HFF-Myc (cell line): Measurements from ENCODE around the gene HMGCS2.

Experiments
- DNase-seq: peaks from one replicate; pipeline ENCODE4 v3.0.0-alpha.2; 2011; ENCODE audit warnings: low read depth; ENCODE audit errors: extremely low read depth
- H3K4me3 ChIP-seq: replicated peaks from 2 replicates; pipeline ENCODE4 v1.5.1; 2011; ENCODE audit warnings: low read depth, mild to moderate bottlenecking, control low read depth, low read length
- TF ChIP-seq, protein P1 (sequence below): IDR thresholded peaks from 2 replicates; pipeline ENCODE4 v1.5.1; 2012; ENCODE audit warnings: mild to moderate bottlenecking, low read depth, low read length, control low read depth; ENCODE audit errors: missing control alignments

HMGCS2 gene

DNA sequence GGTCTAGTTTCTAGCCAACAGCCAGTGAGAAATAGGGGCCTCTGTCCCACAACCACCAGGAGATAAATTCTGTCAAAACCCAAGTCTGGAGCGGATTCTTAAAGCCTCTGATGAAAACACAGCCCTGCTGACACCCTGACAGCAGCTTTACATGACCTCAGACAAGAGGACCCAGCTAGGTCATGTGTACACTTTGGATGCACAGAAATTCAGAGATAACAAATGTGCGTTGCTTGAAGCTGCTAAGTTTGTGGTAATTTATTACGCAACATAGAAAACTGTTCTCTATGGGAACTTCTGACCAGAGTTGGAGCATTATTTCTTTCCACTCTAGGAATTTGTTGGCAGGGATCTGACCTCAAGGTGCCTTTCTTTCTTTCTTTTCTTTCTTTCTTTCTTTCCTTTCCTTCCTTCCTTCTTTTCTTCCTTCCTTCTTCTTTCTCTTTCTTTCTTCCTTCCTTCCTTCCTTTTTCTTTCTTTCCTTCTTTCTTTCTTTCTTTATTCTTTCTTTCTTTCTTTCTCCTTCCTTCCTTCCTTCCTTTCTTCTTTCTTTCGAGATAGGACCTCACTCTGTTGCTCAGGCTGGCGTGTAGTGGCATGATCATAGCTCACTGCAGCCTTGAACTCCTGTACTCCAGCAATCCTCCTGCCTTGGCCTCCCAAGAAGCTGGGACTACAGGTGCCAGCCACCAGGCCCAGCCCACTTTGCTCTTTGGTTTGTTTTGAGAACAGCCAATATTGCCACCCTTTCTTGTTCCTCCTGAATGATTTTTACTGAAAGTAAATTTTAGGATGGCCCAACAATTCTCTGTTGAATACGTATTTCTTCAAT, 14.9 kb upstream of the HMGCS2 start:
- no peak overlapping the region for H3K4me3 ChIP-seq
- DNase-seq = no peak
- TF ChIP-seq, protein P1, sequence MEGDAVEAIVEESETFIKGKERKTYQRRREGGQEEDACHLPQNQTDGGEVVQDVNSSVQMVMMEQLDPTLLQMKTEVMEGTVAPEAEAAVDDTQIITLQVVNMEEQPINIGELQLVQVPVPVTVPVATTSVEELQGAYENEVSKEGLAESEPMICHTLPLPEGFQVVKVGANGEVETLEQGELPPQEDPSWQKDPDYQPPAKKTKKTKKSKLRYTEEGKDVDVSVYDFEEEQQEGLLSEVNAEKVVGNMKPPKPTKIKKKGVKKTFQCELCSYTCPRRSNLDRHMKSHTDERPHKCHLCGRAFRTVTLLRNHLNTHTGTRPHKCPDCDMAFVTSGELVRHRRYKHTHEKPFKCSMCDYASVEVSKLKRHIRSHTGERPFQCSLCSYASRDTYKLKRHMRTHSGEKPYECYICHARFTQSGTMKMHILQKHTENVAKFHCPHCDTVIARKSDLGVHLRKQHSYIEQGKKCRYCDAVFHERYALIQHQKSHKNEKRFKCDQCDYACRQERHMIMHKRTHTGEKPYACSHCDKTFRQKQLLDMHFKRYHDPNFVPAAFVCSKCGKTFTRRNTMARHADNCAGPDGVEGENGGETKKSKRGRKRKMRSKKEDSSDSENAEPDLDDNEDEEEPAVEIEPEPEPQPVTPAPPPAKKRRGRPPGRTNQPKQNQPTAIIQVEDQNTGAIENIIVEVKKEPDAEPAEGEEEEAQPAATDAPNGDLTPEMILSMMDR = no peak

DNA sequence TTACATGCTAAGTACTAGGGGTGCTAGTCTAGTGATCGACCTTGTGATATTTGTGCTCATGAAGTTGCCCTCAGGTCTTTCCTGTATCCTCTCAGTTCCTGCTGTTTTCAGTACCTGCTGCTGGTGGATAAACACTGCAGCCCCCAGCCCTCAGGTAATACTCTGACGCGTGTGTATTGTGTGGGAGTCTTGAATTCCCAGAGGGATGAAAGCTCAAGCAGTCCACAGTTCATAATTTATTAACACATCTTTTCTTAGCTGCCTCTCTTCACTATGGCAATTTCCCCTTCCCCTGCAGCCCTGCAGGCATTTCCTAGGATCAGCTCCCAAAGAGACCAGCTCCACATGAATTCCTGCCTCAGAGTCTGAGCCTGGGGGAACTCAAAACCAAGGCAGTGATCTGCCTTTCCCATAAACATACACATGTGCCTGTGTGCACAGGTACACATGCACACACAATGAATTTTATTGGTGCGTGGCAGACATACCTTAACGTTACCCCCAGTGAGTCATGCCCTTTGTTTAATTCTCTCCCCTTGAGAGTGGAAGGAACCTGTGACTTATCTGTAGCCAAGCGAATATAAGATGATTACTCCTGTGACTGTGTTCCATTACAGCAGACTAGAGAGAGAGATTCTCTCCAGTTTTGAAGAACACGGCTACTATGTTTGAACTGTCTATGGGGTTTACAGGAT, 14.1 kb upstream of the HMGCS2 start:
- DNase-seq = no peak
- TF ChIP-seq, protein P1 = no peak
- H3K4me3 ChIP-seq = no peak overlapping the region

DNA sequence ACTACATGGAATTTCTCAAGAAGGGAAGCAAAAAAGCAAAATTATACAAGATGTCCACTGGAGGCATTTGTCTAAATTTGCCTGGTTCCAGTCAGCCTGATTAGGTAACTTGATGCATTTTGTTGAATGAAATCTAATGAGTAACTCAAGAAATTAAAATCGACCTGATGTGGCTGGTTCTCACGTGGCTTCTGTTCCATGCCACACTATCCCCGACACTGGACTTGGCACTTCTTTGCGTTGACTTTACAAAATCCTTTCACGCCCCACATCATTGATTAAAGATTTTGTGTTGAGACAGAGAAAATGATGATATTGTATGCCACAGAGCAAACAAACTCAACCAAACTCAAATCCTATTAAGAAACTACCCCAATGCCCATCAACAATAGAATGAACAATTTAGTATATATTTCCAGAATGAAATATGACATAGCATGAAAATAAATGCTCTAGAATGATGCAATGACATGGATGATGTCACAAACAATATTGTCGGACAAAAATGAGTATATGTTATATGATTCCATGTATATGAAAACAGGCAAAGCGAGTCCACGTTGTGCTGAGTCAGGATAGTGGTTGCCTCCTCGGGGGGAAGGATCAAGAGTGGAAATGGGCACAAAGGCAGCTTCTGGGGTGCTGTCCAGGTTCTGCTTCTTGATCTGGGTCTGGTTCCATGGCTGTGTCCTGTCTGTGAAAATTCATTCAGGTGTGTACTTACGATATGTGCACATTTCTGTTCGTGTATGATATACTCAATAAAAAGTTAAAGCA, 12.9 kb upstream of the HMGCS2 start:
- H3K4me3 ChIP-seq = no peak overlapping the region
- TF ChIP-seq, protein P1 = no peak
- DNase-seq = no peak

DNA sequence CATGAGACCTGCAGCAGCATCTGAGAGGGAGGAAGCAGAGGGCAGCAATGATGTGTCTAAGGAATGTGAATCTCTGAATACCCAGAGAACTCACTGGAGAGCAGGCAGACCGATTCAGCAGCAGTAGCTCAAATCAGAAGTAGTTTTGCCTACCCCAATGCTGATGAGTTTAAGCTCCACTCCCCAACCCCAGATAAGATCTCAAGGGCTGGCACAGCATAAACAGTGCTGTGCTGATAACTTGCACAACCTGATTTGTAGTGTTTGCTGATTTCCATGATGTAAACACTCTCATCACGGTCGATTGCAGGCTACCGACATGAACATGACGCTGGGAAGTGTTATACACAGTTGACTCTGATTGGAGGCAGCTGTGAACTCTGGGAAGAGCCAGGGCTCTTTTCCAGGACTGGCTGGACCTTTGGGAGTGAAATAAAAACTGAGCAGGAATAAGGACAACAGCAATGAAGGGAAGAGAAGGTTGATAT, 11.2 kb upstream of the HMGCS2 start:
- TF ChIP-seq, protein P1 = no peak
- DNase-seq = no peak
- no peak overlapping the region for H3K4me3 ChIP-seq

DNA sequence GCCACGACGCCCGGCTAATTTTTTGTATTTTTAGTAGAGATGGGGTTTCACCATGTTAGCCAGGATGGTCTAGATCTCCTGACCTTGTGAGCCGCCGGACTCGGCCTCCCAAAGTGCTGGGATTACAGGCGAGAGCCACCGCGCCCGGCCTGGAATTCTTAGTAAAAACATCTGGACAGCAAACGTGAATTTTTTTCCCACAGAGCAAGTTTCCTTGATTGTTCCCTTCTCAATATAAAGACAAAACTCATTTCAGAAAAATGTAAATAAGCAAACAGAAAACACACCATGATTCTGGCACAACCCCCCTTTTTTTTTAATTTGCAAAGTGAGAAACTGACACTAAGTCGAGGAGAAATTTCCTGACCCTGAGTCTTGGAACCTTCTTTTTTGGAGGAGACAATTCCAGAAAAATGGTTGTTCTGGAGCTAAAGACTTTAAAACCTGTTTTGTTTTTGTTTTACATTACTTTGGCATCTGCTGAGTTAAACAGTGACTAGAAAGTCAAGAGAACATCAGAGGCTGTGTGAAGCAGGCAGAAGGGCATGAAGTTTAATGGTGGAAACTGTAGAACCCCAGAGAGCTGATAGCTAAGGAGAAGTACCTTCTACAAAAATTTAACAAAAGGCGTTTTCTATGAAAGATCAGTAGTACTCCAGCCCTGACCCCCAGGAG, 10.3 kb upstream of the HMGCS2 start:
- no peak overlapping the region for H3K4me3 ChIP-seq
- TF ChIP-seq, protein P1 = no peak
- no peak for DNase-seq

DNA sequence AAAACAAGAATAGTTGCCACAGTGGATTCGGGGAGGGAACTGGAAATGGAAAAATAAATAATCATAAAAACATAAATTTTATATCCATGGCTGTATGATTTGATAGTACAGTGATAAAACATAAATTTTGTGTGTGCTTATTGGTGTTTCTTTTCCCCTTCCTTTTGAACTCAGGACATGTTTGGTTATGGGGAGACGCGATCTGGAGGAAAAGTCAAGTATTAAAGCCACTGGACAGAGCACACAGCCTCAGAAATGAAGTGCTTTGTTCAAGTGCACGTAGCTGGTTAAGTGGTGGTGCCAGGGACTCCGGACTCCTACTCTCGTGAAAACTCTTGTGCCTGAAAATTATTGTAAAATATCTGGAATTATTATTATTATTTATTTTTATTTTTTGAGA, 9.7 kb upstream of the HMGCS2 start:
- TF ChIP-seq, protein P1 = no peak

More for the DNA sequence above, 9.7 kb upstream of the HMGCS2 start:
- DNase-seq = no peak
- H3K4me3 ChIP-seq = no peak overlapping the region
